GM23338 (cell line): ENCODE measurements around the gene REPS1. TPM values are rescaled to one million over a fixed set of nuclear protein-coding genes. Genes with fewer than 3 reads are reported as not detected.

Experiments
- ATAC-seq: fragments of 200-7000 bp; cut with Tn5 transposase; 3 replicates; pipeline ENCODE4 v1.9.1; 2020
- DNase-seq: peaks from one replicate; pipeline ENCODE4 v3.0.0-alpha.2; 2015; ENCODE audit warnings: low spot score
- H2AFZ ChIP-seq: fragments of 200-600 bp; sonication (generic); 2 replicates; pipeline ENCODE4 v1.8.0; 2016; ENCODE audit warnings: antibody characterized with exemption, mild to moderate bottlenecking, moderate library complexity
- H3F3A ChIP-seq: fragments of 200-600 bp; sonication (generic); replicated peaks from 2 replicates; pipeline ENCODE4 v1.8.0; 2017; ENCODE audit warnings: antibody characterized with exemption, mixed run types, low read depth
- H3K27ac ChIP-seq: fragments of 200-600 bp; sonication (generic); 2 replicates; pipeline ENCODE4 v1.6.1; 2016; ENCODE audit warnings: low read depth
- H3K27me3 ChIP-seq: fragments of 200-600 bp; sonication (generic); 2 replicates; pipeline ENCODE4 v1.8.0; 2016; ENCODE audit warnings: mild to moderate bottlenecking, mixed run types, moderate library complexity; ENCODE audit not compliant: insufficient read depth
- H3K36me3 ChIP-seq: fragments of 200-600 bp; sonication (generic); 2 replicates; pipeline ENCODE4 v1.8.0; 2016; ENCODE audit warnings: mild to moderate bottlenecking; ENCODE audit not compliant: insufficient read depth
- H3K4me1 ChIP-seq: fragments of 200-600 bp; sonication (generic); 2 replicates; pipeline ENCODE4 v1.8.0; 2016; ENCODE audit warnings: mild to moderate bottlenecking, moderate library complexity; ENCODE audit not compliant: insufficient read depth
- H3K4me2 ChIP-seq: fragments of 200-600 bp; sonication (generic); 2 replicates; pipeline ENCODE4 v1.7.1; 2017; ENCODE audit warnings: mixed run types
- H3K4me3 ChIP-seq: fragments of 200-600 bp; sonication (generic); 2 replicates; pipeline ENCODE4 v1.6.1; 2016; ENCODE audit warnings: mixed run types
- H3K79me2 ChIP-seq: fragments of 200-600 bp; sonication (generic); replicated peaks from 2 replicates; pipeline ENCODE4 v1.8.0; 2017; ENCODE audit warnings: mild to moderate bottlenecking; ENCODE audit not compliant: insufficient read depth
- H3K9me2 ChIP-seq: fragments of 200-600 bp; sonication (generic); 2 replicates; pipeline ENCODE4 v1.8.0; 2017; ENCODE audit not compliant: insufficient read depth
- H4K20me1 ChIP-seq: fragments of 200-600 bp; sonication (generic); replicated peaks from 2 replicates; pipeline ENCODE4 v1.8.0; 2017; ENCODE audit warnings: mild to moderate bottlenecking; ENCODE audit not compliant: insufficient read depth
- H3K27ac Mint-ChIP-seq: 2 replicates; pipeline ENCODE4 v1.8.0; 2020; ENCODE audit warnings: inconsistent platforms, mild to moderate bottlenecking, moderate library complexity, mixed read lengths
- H3K27me3 Mint-ChIP-seq: 3 replicates; pipeline ENCODE4 v1.8.0; 2022; ENCODE audit warnings: low read depth, mild to moderate bottlenecking, moderate library complexity, mixed read lengths, inconsistent platforms; ENCODE audit not compliant: insufficient read depth, poor library complexity
- H3K36me3 Mint-ChIP-seq: 3 replicates; pipeline ENCODE4 v1.8.0; 2021; ENCODE audit warnings: low read depth, mild to moderate bottlenecking, inconsistent platforms, moderate library complexity, mixed read lengths
- H3K4me1 Mint-ChIP-seq: 3 replicates; pipeline ENCODE4 v1.8.0; 2020; ENCODE audit warnings: mild to moderate bottlenecking, inconsistent platforms, mixed read lengths
- H3K4me3 Mint-ChIP-seq: 3 replicates; pipeline ENCODE4 v1.8.0; 2021; ENCODE audit warnings: moderate library complexity, mild to moderate bottlenecking, inconsistent platforms, mixed read lengths
- H3K9me3 Mint-ChIP-seq: 3 replicates; pipeline ENCODE4 v1.8.0; 2020; ENCODE audit warnings: moderate library complexity, mild to moderate bottlenecking, inconsistent platforms, mixed read lengths
- EZH2 ChIP-seq: fragments of 200-600 bp; sonication (generic); IDR thresholded peaks from one replicate; pipeline ENCODE4 v1.8.0; 2017; ENCODE audit warnings: antibody characterized with exemption, mild to moderate bottlenecking, low read depth; ENCODE audit not compliant: unreplicated experiment
- EZH2phosphoT487 ChIP-seq: fragments of 200-600 bp; sonication (generic); IDR thresholded peaks from one replicate; pipeline ENCODE4 v1.8.1; 2018; ENCODE audit warnings: antibody characterized with exemption; ENCODE audit not compliant: unreplicated experiment
- JUNB ChIP-seq: IDR thresholded peaks from one replicate; pipeline ENCODE4 v1.6.1; 2016; ENCODE audit warnings: antibody characterized with exemption; ENCODE audit not compliant: unreplicated experiment
- NANOG ChIP-seq: IDR thresholded peaks from 2 replicates; pipeline ENCODE4 v1.6.1; 2016; ENCODE audit warnings: antibody characterized with exemption, borderline replicate concordance
- POLR2AphosphoS5 ChIP-seq: IDR thresholded peaks from 2 replicates; pipeline ENCODE4 v1.6.1; 2016; ENCODE audit warnings: antibody characterized with exemption, low read depth
- ZNF114 ChIP-seq: fragments of 250-450 bp; sonication (Bioruptor Pico); IDR thresholded peaks from 2 replicates; pipeline ENCODE4 v1.5.0; 2020; ENCODE audit warnings: mild to moderate bottlenecking, moderate library complexity
- ZNF331 ChIP-seq: fragments of 250-450 bp; sonication (Bioruptor Pico); IDR thresholded peaks from 2 replicates; pipeline ENCODE4 v1.5.0; 2020; ENCODE audit warnings: low read depth, mild to moderate bottlenecking, moderate library complexity
- polyA plus RNA-seq: library from polyadenylated mRNA; unstranded; fragments of >200 nt; fragmentation: Nextera tagmentation; extraction: Ambion mirVana; gene quantifications from 2 replicates; pipeline ENCODE4 v1.2.1, GENCODE V29; 2016
- total RNA-seq: library from RNA; depleted of rRNA; stranded (reverse); fragments of >200 nt; shearing (Covaris generic); gene quantifications from 2 replicates; pipeline ENCODE4 v1.2.3, GENCODE V29; 2014
- TF ChIP-seq, protein P1 (sequence below): IDR thresholded peaks from 2 replicates; pipeline ENCODE4 v1.6.1; 2016; ENCODE audit warnings: antibody characterized with exemption
- TF ChIP-seq, protein P2 (sequence below): IDR thresholded peaks from one replicate; pipeline ENCODE4 v1.6.1; 2018; ENCODE audit warnings: antibody characterized with exemption; ENCODE audit not compliant: unreplicated experiment
- TF ChIP-seq, protein P3 (sequence below): fragments of 250-450 bp; sonication (Bioruptor Pico); IDR thresholded peaks from 2 replicates; pipeline ENCODE4 v1.5.0; 2020; ENCODE audit warnings: mild to moderate bottlenecking, moderate library complexity

Gene REPS1
- total and polyA plus RNA-seq, 2 experiments from 2014 or later, result 46.0 to 65.7 TPM

DNA sequence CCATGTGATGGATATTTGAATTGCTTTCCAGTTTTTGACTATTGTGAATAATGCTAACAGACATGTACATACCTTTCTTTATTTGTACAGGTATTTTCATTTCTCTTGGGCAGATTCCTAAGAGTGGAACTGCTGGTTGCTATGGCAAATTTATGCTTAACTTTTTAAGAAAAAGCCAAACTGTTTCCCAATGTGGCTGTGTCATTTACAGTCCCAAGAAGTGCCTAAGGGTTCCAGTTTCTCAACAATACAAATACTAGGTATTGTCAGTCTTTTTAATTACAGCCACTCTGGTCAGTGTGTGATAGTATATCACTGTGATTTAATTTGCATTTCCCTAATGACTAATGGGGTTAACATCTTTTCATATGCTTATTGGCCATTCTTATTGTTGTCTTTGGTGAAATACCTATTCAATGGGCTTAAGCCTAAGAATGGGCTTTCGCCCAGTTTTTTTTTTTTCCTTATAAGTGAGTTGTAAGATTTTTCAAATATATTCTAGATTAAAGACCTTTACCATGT lies 10.3 kb downstream of the REPS1 start:
- no peak overlapping the region for H3K27ac ChIP-seq
- peak; percentile 68 for DNase-seq
- peaks cover 98% of the 10 kb centered on the region for H3K79me2 ChIP-seq
- Mint-ChIP-seq H3K4me1 (peaks cover 61% of the 10 kb centered on the region), H3K27ac (no peak overlapping the region), H3K27me3 (peaks cover 4% of the 10 kb centered on the region), H3K4me3 (no peak overlapping the region), H3K36me3 (no peaks in the 10 kb centered on the region), H3K9me3 (no peaks in the 10 kb centered on the region)
- TF ChIP-seq ZNF114 (CRISPR knock-in tag) (no peak), ZNF331 (CRISPR knock-in tag) (no peak), EZH2phosphoT487 (no peak), EZH2 (no peak), NANOG (peak; percentile 72)
- H3K4me3 ChIP-seq, result no peak overlapping the region
- no peaks in the 10 kb centered on the region for H3K9me2 ChIP-seq
- no peaks in the 10 kb centered on the region for H3F3A ChIP-seq
- H3K36me3 ChIP-seq, result no peaks in the 10 kb centered on the region
- H3K27me3 ChIP-seq, result no peaks in the 10 kb centered on the region
- peaks cover 62% of the 10 kb centered on the region for H3K4me1 ChIP-seq
- peak; percentile 68 for ATAC-seq
- 0 out of 2 replicates have a peak, but pooled peaks cover 6% of the 10 kb centered on the region for H4K20me1 ChIP-seq
- 0 out of 2 replicates have a peak overlapping the region, but pooled peaks have one; percentile 17 for H3K4me2 ChIP-seq
- no peak overlapping the region for H2AFZ ChIP-seq

DNA sequence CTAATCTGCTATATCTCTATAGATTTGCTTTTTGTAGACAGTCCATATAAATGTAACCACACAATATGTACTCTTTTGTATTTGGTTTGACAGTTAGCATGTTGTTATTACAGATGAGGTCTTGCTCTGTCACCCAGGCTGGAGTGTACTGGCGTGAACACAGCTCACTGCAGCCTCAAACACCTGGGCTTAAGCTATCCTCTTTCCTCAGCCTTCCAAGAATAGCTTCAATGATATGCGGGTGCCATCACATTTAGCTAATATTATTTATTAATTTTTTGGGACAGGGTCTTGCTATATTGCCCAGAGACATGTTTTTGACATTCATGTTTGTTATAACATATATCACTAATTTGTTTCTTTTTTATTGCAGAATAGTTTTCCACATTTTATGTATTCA lies 10.8 kb downstream of the REPS1 start:
- no peak overlapping the region for H3K4me3 Mint-ChIP-seq
- Histone ChIP-seq H2AFZ (no peak overlapping the region), H3K4me3 (no peak overlapping the region), H3K4me2 (0 out of 2 replicates have a peak overlapping the region, but pooled peaks have one; percentile 17), H3F3A (no peaks in the 10 kb centered on the region), H3K9me2 (no peaks in the 10 kb centered on the region), H3K27ac (no peak overlapping the region), H3K27me3 (no peaks in the 10 kb centered on the region), H3K4me1 (peaks cover 67% of the 10 kb centered on the region), H3K36me3 (no peaks in the 10 kb centered on the region), H4K20me1 (peaks cover 10% of the 10 kb centered on the region; the same call in 1 of the 2 replicates), H3K79me2 (peaks cover 98% of the 10 kb centered on the region)
- H3K36me3 Mint-ChIP-seq, result no peaks in the 10 kb centered on the region
- peaks cover 4% of the 10 kb centered on the region for H3K27me3 Mint-ChIP-seq
- no peak overlapping the region; the same call in 1 of the 2 replicates for H3K27ac Mint-ChIP-seq
- ATAC-seq (peak; percentile 14; the same call in 2 of the 3 replicates), DNase-seq (no peak)
- H3K4me1 Mint-ChIP-seq, result peaks cover 64% of the 10 kb centered on the region
- H3K9me3 Mint-ChIP-seq, result no peaks in the 10 kb centered on the region
- TF ChIP-seq JUNB, result no peak
- TF ChIP-seq, protein P1, sequence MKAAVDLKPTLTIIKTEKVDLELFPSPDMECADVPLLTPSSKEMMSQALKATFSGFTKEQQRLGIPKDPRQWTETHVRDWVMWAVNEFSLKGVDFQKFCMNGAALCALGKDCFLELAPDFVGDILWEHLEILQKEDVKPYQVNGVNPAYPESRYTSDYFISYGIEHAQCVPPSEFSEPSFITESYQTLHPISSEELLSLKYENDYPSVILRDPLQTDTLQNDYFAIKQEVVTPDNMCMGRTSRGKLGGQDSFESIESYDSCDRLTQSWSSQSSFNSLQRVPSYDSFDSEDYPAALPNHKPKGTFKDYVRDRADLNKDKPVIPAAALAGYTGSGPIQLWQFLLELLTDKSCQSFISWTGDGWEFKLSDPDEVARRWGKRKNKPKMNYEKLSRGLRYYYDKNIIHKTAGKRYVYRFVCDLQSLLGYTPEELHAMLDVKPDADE, result no peak
- TF ChIP-seq, protein P2, sequence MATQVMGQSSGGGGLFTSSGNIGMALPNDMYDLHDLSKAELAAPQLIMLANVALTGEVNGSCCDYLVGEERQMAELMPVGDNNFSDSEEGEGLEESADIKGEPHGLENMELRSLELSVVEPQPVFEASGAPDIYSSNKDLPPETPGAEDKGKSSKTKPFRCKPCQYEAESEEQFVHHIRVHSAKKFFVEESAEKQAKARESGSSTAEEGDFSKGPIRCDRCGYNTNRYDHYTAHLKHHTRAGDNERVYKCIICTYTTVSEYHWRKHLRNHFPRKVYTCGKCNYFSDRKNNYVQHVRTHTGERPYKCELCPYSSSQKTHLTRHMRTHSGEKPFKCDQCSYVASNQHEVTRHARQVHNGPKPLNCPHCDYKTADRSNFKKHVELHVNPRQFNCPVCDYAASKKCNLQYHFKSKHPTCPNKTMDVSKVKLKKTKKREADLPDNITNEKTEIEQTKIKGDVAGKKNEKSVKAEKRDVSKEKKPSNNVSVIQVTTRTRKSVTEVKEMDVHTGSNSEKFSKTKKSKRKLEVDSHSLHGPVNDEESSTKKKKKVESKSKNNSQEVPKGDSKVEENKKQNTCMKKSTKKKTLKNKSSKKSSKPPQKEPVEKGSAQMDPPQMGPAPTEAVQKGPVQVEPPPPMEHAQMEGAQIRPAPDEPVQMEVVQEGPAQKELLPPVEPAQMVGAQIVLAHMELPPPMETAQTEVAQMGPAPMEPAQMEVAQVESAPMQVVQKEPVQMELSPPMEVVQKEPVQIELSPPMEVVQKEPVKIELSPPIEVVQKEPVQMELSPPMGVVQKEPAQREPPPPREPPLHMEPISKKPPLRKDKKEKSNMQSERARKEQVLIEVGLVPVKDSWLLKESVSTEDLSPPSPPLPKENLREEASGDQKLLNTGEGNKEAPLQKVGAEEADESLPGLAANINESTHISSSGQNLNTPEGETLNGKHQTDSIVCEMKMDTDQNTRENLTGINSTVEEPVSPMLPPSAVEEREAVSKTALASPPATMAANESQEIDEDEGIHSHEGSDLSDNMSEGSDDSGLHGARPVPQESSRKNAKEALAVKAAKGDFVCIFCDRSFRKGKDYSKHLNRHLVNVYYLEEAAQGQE, result no peak
- TF ChIP-seq, protein P3, sequence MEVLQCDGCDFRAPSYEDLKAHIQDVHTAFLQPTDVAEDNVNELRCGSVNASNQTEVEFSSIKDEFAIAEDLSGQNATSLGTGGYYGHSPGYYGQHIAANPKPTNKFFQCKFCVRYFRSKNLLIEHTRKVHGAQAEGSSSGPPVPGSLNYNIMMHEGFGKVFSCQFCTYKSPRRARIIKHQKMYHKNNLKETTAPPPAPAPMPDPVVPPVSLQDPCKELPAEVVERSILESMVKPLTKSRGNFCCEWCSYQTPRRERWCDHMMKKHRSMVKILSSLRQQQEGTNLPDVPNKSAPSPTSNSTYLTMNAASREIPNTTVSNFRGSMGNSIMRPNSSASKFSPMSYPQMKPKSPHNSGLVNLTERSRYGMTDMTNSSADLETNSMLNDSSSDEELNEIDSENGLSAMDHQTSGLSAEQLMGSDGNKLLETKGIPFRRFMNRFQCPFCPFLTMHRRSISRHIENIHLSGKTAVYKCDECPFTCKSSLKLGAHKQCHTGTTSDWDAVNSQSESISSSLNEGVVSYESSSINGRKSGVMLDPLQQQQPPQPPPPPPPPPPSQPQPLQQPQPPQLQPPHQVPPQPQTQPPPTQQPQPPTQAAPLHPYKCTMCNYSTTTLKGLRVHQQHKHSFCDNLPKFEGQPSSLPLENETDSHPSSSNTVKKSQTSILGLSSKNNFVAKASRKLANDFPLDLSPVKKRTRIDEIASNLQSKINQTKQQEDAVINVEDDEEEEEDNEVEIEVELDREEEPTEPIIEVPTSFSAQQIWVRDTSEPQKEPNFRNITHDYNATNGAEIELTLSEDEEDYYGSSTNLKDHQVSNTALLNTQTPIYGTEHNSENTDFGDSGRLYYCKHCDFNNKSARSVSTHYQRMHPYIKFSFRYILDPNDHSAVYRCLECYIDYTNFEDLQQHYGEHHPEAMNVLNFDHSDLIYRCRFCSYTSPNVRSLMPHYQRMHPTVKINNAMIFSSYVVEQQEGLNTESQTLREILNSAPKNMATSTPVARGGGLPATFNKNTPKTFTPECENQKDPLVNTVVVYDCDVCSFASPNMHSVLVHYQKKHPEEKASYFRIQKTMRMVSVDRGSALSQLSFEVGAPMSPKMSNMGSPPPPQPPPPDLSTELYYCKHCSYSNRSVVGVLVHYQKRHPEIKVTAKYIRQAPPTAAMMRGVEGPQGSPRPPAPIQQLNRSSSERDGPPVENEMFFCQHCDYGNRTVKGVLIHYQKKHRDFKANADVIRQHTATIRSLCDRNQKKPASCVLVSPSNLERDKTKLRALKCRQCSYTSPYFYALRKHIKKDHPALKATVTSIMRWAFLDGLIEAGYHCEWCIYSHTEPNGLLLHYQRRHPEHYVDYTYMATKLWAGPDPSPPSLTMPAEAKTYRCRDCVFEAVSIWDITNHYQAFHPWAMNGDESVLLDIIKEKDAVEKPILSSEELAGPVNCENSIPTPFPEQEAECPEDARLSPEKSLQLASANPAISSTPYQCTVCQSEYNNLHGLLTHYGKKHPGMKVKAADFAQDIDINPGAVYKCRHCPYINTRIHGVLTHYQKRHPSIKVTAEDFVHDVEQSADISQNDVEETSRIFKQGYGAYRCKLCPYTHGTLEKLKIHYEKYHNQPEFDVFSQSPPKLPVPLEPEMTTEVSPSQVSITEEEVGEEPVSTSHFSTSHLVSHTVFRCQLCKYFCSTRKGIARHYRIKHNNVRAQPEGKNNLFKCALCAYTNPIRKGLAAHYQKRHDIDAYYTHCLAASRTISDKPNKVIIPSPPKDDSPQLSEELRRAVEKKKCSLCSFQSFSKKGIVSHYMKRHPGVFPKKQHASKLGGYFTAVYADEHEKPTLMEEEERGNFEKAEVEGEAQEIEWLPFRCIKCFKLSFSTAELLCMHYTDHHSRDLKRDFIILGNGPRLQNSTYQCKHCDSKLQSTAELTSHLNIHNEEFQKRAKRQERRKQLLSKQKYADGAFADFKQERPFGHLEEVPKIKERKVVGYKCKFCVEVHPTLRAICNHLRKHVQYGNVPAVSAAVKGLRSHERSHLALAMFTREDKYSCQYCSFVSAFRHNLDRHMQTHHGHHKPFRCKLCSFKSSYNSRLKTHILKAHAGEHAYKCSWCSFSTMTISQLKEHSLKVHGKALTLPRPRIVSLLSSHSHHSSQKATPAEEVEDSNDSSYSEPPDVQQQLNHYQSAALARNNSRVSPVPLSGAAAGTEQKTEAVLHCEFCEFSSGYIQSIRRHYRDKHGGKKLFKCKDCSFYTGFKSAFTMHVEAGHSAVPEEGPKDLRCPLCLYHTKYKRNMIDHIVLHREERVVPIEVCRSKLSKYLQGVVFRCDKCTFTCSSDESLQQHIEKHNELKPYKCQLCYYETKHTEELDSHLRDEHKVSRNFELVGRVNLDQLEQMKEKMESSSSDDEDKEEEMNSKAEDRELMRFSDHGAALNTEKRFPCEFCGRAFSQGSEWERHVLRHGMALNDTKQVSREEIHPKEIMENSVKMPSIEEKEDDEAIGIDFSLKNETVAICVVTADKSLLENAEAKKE (CRISPR knock-in tag), result no peak
- no peak for TF ChIP-seq POLR2AphosphoS5
